GM19025 (cell line): ENCODE results near the gene IFI27.

Experiments
- ATAC-seq: cut with Tn5 transposase; IDR thresholded peaks from one replicate; pipeline ENCODE4 v1.9.1; 2021; ENCODE audit warnings: mild to moderate bottlenecking, low read depth, moderate library complexity; ENCODE audit not compliant: unreplicated experiment

The IFI27 gene

DNA sequence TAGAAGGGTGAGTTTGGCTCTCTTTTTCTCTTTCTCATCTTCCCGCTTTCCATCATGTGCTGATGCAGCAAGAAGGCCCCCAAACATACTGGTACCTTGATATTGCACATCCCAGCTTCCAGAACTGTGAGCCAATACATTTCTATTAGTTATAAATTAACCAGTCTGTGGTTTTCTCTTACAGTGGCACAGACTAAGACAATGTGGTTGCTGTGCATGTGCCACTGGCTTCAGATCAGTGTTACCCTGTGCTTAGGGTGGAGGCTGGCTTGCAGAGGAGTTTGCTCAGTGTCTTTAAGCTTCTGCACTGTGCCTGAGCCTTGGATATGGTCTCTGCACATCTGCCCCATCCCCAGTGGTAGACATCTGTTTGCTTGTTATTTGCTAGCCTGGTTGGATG, 13.3 kb downstream of the IFI27 start:
- no peak for ATAC-seq

DNA sequence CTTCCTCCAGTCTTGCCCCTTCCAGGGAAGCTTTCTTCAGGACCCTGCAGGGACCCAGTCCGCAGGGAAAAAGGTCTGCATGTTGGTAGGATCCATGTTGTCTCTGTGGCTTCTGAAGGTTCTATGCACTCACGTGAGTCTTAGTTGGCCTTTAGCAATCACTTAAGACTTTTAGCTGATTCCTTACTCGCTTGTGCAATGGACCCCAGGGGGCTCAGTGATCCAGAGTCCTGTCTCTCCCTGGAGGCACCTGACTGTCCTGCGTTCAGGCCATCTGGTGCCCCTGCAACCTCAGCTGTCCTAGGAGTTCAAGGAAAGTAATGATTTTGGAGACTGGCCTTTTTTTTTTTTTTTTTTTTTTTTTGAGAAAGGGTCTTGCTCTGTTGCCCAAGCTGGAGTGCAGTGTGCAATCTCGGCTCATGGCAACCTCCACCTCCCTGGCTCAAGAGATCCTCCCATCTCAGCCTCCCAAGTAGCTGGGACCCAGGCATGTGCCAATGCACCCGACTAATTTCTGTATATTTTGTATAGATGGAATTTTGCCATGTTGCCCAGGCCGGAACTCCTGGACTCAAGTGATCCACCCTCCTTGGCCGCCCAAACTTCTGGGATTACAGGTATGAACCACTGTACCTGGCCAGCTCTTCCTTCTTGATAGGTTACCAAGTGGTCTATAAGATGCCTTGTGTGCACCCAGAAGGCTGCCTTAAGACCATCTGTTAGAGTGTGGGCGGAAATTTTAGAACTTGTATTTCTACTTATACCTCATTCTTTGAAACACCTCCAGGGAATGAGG, 14.2 kb downstream of the IFI27 start:
- no peak for ATAC-seq

DNA sequence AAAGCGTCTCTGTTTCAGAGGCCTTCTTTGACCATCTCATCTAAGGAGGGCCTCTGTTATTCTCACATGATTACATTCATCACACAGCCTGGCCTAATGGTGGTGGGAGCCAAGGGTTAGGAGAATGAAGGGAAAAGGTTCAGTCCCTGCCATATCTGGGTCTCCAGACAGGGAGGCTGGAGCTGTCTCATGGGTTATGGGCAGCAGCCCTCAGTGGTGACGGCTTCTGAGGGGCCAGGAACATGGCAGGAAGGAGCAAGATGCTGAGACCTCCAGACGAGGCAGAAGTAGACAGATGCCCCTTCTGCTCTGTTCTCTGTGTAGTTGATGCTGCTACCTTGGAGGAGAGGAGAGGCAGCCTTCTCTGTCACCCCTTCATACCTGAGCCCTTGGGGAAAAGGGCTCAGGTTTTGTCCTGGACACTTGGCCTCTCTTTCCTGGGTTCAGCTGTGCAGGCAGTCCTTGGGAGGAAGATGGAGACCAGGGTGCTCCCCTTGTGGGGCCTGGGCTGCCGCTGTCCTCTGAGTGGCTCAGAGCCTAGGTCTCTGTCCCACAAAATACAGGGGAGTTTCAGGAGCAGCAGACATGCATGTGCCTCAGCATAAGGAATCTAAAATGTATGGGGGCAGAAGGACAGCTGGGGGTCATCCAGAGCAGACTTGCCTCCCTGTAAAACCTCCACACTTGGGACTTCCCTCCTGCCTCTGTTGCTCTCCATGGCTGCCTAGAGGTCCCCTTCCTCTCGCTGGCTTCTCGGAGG, 15.3 kb downstream of the IFI27 start:
- ATAC-seq = no peak

DNA sequence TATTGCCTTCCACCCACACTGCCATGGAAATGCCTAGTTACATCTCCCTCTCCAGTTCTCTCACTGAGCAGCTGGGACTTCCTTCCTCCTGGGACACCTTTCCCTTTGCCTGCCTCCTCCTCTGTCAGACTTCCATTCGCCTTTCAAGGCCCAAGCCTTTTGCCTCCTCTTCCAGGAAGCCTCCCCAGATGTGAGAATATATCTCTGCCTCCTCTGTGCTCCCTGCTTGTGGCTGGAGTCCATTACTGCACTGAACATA, 15.8 kb downstream of the IFI27 start:
- no peak for ATAC-seq

DNA sequence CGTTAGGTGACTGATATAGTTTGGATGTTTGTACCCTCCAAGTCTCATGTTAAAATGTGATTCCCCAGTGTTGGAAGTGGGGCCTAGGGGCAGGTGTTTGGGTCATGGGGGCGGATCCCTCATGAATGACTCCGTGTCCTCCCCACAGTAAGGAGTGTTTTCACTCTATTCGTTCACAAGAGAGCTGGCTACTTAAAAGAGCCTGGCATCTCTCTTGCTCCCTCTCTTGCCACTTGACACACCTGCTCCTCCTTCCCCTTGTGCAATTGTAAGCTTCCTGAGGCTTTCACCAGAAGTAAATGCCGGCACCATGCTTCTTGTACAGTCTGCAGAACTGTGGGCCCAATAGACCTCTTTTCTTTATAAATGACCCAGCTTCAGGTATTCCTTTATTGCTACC, 16.3 kb downstream of the IFI27 start:
- ATAC-seq = no peak

DNA sequence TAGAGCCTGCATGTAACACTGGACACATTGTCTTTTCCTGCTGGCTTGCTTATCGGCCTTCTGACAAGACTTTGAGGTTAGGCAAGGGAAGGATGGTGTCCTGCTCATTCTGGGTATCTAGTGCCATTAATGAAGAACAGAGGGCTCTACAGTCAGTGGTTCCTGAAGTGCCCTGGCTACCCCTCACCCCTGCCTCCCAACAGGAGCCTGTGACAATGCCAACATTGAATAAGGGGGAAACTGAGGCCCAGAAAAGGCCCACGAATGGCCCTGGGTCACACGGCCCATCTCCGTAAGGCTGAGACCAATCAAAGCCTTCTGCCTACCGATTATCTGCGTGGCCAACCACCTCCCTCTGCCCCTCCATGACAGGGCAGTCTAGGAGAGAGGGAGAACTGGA, 16.8 kb downstream of the IFI27 start:
- no peak for ATAC-seq

DNA sequence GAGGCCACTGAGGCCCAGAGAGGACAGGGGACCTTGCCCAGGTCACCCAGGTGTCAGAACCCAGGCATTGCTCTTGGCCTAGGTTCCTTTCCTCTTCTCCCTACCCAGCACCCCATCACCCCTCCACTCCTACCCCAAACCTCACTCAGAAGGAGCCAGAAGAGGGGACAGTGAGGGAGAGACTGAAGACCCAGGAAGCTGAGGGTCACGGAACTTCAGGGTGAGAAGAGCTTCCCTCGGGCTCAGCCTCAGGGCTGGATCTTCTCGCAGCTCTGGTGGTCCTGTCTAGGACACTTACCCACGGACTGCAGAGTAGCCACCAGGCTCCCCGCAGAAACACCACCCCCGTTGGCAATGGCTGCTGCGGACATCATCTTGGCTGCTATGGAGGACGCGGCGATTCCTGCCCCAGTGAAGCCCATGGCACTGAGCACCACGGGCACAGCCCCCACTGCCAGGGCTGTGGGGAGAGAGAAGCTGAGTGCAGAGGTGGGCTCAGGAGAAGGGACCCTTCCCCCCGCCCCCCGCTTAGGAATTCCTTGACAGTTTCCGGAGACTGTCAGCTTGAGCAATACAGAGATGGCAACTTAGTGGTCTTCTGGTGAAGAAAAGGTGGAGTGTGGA, 17.8 kb downstream of the IFI27 start:
- ATAC-seq = no peak

DNA sequence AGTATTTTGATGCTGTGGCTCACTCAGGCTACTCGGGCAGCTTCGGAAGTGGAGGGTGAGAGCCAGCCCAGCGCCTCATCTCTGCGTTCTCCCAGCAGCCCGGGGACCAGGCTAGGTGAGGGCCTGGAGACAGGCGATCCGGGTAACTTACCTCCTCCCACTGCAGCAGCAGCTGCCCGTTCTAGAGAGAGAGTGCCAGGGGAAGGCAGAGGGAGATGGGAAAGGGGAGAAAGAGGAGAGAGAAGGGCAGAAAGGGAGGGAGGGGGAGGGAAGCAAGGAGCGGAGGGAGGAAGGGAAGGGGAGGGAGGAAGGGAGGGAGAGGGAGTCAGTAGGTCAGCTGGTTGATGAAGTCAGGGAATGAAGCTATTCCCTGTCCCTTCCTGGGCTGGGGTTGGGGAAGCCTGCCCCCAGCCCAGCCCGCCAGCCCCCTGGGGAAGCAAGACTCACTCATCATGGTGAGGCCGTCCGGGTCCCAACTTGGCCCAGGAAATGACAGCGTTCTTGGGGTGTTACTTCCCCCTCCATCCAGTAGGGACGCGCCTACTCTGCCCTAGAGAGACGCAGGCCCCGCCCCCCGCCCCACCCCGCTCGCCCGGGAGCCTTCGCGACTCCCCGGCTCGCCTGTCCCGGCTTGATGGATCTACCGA, 18.7 kb downstream of the IFI27 start, which contains the start of gene IFI27L2:
Gene IFI27L2 (minus strand): TSS at position 494 of the 647 bp plus-strand sequence. CDS start 40 bp downstream, at position 454.
- ATAC-seq = peak; percentile 86

DNA sequence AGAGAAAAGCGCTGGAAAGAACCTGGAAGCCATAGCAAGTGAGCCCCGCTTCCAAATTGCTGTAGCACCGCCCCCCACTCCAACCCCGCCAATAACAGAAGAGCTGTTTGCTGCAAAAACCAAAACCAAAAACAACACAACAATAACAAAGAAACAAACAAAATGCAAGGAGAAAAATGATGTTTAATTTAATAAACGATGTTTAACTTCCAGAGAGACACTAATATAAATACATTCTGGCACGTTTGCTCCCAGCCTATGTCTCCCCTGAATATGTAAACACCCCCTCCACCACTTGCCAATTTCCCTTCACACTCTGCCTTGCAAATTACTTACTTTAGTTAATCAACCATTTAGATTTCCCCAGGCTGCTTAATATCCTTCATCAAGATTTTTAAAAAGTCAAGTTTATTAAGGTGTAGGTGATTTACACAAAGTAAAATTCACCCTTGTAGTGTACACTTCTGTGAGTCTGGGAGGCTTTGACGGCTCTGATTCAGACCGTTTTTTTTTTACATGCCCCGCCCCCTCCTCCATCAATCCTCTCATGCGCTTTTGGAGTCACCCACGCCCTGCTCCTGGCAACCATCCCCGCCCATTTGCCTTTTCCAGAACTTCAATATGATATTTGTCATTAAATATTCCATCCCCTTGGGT, 19.4 kb downstream of the IFI27 start:
- no peak for ATAC-seq

DNA sequence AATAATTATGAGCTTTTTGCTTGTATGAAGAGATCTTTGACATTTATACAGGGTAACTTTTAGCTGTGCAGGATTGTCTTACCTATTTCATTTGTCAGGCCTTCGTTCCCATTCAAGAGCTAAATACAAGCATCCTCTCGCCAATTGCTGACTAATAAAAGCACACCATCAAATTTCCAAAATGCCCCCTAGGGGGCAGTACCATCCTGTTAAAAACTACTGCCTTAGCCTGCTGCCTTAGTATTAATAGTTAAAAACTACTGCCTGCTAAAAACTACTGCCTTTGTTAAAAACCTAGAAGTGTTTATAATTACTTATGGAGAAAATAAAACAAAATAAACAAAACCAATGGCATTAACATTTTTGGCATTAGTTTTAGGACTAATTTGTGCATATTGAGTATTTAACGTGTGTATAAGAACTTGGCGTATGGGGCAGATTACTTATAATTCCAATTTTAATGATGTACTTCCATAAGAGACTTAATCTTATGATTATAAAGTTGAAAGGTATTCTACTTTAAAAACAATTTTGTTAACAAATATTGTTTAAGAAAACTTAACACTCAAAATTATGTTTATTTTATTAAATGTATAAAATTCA, 21.9 kb downstream of the IFI27 start:
- ATAC-seq = no peak

DNA sequence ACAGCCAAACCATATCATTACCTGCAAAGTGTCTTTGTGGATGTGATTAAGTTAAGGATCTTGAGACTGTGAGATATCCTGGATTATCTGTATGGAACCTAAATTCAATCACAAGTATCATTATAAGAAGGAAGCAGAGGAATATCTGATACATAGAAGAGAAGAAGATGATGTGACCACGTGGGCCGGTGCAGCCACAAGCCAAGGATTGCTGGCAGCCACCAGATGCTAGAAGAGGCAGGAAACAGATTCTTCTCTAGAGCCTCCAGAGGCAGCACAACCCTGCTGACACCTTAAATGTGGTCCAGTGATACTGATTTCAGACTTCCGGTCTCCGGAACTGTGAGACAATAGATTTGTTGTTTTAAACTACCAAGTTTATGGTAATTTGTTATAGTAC, 24.9 kb downstream of the IFI27 start:
- no peak for ATAC-seq

DNA sequence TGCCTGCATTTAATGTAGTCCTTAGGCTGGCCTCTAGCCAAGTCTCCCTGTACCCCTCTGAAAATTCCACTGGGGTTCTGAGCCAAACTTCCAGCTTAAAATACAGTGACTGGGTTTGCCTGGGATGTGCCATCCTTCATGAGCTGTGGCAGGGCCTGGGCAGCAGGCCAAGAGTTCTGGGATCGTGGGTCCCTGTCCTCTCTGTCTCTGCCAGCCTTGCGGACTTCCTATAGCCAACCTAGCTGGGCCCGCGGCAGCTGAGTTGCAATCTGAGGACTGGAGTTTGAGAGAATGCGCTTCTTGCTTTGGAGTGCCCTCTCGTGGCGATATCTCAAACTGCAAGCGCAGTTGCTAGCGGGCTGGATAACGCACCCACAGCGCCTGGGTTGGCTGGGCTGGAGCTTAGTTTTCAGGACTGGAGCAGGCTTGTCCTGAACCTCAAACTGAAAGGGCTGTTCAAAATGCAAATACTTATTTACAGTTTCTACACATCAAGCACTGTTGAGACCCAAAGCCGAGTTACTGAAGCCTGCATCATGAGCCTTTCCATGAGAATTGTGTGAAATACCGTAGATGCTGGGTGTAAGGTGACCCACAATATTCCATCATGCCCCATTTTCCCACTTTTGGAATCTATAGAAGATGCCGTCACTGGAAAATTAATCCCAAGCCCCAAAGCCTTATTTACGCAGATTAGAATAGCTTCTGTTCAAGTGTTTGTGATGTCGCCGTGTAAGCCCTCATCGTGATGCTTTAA, 26.2 kb downstream of the IFI27 start:
- ATAC-seq = no peak

DNA sequence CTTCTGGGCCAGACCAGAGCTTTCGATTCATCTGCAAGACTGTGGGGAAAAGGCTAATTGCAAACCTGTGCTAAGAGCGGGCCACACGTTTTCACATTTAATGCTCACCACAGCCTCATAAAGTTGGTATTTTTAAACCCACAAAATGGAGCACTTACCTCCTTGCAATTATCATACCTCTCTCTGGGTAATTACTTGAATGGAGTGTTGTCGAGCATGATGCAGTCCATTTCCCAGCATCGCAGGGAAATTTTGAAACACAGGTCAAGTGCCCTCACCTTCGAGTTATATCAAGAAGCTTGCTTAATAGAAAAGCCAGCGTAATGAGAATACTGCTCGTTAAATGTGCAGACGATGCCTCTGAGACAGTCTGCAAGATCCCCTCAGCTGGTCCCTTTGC, 27.7 kb downstream of the IFI27 start:
- no peak for ATAC-seq

DNA sequence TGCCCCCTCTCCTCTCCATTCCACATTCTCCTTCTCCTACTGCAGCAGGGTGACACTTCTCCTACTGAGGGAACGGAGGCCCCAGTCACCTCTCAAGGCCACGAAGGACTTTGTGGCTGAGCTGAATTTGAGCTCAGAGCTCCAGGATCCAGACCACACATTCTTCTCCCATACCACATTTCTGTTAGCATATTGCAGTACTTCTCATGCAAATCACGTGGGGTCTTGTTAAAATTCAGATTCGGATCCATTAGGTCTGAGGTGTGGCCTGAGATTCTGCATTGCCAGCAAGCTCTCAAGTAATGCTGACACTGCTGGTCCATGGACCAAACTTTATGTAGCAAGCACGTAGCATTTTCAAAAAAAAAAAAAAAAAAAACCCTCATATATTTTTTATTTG, 28.5 kb downstream of the IFI27 start:
- ATAC-seq = no peak

DNA sequence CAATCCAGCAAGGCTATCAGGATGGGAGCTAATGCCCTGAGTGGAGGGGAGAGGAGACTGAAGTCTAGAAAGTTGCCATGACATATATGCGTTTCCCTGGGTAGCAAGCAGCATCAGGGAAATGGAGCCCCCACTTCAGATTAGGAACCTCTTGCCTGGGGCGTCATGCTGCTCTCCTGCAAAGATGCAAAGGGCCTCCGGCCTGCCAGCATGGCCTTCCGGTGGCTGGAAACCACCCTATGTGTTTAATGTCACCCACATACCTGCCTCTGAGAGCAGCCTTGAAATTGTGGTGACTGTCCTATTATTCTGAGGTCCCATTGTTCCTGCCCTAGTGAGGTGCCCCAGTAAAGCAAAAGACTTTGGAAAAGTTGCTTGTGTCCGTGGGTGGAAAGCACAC, 28.9 kb downstream of the IFI27 start:
- ATAC-seq = no peak

DNA sequence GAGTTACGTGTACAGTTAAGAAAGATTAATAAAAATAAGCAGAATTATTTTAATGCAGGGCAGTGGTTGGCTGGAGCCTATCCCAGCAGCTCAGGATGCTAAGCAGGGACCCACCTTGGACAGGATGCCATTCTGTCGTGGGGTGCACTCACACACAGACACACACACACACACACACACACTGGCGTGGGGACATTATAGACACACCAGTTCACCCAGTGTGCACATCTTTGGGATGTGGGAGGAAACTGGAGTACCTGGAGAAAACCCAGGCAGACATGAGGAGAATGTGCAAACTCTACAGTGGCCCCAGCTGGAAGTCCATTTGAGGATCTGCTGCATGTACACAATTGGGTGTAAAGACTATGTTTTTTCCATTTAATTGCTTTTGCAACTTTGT, 31.7 kb downstream of the IFI27 start:
- no peak for ATAC-seq

DNA sequence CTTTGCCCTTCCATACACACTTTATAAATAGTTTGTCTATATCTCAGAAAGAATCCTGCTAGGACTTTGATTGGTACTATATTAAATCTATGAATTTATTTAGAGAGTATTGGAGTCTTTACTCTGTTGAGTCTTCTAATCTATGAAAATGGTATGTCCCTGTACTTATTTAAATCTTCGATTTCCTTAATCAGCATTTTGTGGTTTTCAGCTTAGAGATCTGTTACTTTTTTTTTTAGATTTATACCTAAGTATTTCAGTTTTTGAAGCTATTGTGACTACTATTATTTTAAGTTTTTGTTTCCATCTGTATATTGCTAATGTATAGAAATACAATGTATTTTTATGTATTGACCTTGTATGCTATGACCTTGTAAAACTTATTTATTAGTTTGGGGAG, 32.3 kb downstream of the IFI27 start:
- ATAC-seq = no peak

DNA sequence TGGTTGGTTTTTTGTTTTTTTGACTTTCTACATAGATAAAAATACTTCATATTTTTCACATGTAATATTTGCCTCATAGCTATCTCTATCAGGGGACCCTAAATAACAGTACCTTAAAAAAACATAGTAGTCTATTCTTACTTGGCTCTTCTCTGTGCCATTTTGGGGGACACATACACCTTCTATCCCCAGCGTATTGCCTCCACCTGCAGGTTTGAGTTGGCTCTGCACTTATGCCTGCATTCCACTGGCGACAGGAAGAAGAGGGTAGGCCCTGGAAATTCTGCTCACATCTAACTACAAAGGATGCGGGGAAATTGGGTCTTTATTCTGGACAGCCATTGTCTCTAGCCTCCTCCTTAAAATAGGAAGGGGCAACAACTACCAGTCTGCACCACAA, 32.7 kb downstream of the IFI27 start:
- ATAC-seq = no peak

DNA sequence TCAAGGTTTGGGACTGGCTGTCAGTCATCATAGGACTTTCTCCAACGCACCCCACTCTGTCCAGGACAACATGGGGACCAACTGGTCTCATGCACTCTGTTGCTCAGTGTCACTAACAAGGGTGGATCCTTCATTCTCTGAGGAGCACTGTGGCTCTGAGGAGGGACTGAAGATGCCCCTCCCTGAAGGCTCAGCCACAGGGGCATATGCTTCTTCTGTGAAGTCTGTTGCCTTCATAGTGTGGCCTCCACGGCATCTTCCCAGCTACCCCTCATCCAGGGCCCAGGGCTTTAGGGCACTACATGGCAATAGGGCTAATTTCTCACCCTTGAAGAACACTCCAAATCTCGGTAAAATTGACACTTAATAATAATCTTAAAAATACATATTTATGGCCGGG, 33.2 kb downstream of the IFI27 start:
- ATAC-seq = no peak

DNA sequence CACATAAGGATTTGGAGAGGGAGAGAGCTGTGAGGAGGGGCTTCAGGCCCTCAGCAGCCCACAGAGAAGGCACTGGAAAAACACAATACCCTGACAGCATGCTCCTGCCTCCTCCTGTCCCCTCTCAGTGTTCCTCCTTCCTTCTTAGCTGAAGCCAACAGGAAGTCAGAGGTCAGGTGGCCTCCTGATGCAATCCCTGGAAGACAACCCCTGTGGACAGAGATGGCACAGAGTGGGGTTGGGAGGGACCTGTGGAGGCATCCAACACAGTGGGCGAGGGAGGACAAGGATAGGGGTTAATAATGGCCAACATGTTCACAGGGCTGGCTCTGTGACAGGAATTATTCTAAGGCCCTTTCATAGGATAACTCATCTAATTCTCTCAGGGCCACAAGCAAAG, 34.2 kb downstream of the IFI27 start:
- no peak for ATAC-seq
